Measurements from ENCODE around the gene CAPS2. TPM values are rescaled to one million over a fixed set of nuclear protein-coding genes. Genes with fewer than 3 reads are reported as not detected.

The CAPS2 gene
- total RNA-seq, 1 experiment from 2014 or later, result 3.7 TPM

DNA sequence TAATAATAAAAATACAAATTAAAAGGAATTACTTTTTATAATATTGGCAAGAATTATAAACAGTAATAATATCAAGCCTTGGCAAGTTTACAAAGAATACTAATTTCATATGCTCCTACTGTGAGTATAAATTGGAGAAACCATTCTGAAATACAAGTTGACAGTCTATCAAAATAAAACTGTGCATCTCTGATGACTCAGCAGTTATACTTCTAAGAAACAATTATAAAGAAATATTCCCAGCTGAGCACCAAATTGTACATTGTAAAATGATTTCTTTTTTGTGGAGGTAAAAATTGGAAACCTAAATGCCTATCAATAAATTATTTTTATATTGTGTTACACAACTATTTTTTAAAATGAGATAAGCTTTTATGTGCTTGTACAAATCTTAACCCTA, 85.0 kb downstream of the CAPS2 start:
- TF ChIP-seq, protein P1, sequence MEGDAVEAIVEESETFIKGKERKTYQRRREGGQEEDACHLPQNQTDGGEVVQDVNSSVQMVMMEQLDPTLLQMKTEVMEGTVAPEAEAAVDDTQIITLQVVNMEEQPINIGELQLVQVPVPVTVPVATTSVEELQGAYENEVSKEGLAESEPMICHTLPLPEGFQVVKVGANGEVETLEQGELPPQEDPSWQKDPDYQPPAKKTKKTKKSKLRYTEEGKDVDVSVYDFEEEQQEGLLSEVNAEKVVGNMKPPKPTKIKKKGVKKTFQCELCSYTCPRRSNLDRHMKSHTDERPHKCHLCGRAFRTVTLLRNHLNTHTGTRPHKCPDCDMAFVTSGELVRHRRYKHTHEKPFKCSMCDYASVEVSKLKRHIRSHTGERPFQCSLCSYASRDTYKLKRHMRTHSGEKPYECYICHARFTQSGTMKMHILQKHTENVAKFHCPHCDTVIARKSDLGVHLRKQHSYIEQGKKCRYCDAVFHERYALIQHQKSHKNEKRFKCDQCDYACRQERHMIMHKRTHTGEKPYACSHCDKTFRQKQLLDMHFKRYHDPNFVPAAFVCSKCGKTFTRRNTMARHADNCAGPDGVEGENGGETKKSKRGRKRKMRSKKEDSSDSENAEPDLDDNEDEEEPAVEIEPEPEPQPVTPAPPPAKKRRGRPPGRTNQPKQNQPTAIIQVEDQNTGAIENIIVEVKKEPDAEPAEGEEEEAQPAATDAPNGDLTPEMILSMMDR (IDR thresholded peaks at IDR 0.05; ENCODE audit: unreplicated experiment), result no peak
- H3K27ac Mint-ChIP-seq (ENCODE audit: low read depth, unreplicated experiment), result no peak overlapping the region
- DNase-seq (ENCODE audit: unreplicated experiment), result no peak
- H3K27me3 Mint-ChIP-seq (ENCODE audit: insufficient read depth, unreplicated experiment), result no peaks in the 10 kb centered on the region
- CTCF ChIA-PET, result interaction anchor here (0.5 kb wide), 1 partner anchor 442 kb away, joined by 3 read pairs; no protein-coding TSS in a partner anchor
- peaks cover 7% of the 10 kb centered on the region for H3K9me3 Mint-ChIP-seq (ENCODE audit: unreplicated experiment)
- no peaks in the 10 kb centered on the region for H3K36me3 Mint-ChIP-seq (ENCODE audit: insufficient read depth, unreplicated experiment)
- POLR2A ChIA-PET, result no interaction called here
- H3K4me1 Mint-ChIP-seq (ENCODE audit: insufficient read depth, unreplicated experiment), result no peaks in the 10 kb centered on the region
- no peak overlapping the region for H3K4me3 Mint-ChIP-seq (ENCODE audit: unreplicated experiment)
- BruUV-seq (replicated peaks), result no TSS peak
- intact Hi-C loops (cut with micrococcal nuclease), result no loop called here

DNA sequence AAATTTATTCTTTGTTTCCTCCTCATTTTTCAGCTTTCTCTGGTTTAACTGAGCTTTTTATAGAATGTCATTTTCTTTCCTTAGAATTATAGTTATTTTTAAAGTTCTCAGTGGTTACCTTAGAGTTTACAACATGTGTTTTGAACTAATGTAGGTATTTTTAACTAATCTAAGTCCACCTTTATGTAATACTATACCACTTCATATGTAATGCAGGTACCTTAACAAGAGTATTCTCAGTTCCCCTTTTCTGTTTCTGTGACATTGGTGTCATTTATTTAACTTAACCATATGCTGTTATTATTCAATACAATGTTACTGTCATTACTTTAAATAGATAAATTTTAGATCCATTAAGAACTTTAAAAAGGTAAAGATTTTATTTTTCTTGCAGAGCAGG, 90.1 kb downstream of the CAPS2 start:
- TF ChIP-seq, protein P1 (IDR thresholded peaks at IDR 0.05; ENCODE audit: unreplicated experiment), result no peak
- Mint-ChIP-seq H3K4me1 (ENCODE audit: insufficient read depth, unreplicated experiment) (peaks cover 9% of the 10 kb centered on the region), H3K36me3 (ENCODE audit: insufficient read depth, unreplicated experiment) (no peaks in the 10 kb centered on the region), H3K4me3 (ENCODE audit: unreplicated experiment) (no peak overlapping the region), H3K27ac (ENCODE audit: low read depth, unreplicated experiment) (no peak overlapping the region), H3K27me3 (ENCODE audit: insufficient read depth, unreplicated experiment) (no peaks in the 10 kb centered on the region), H3K9me3 (ENCODE audit: unreplicated experiment) (peaks cover 15% of the 10 kb centered on the region)
- CTCF ChIA-PET, result no interaction called here
- POLR2A ChIA-PET, result no interaction called here
- intact Hi-C loops (cut with micrococcal nuclease), result no loop called here
- no peak for DNase-seq (ENCODE audit: unreplicated experiment)
- no TSS peak for BruUV-seq (replicated peaks)

GRCh38 chr12:75236206-75236605, 93.9 kb downstream of the CAPS2 start:
- peak; percentile 77 for DNase-seq (ENCODE audit: unreplicated experiment)
- peaks cover 23% of the 10 kb centered on the region for H3K9me3 Mint-ChIP-seq (ENCODE audit: unreplicated experiment)
- no peak overlapping the region for H3K4me3 Mint-ChIP-seq (ENCODE audit: unreplicated experiment)
- TF ChIP-seq, protein P1 (IDR thresholded peaks at IDR 0.05; ENCODE audit: unreplicated experiment), result no peak
- H3K36me3 Mint-ChIP-seq (ENCODE audit: insufficient read depth, unreplicated experiment), result no peaks in the 10 kb centered on the region
- ChIA-PET POLR2A (interaction anchor here (1.0 to 2.0 kb wide), 2 partner anchors 10 to 14 kb away, joined by 4 to 6 read pairs; no protein-coding TSS in a partner anchor), CTCF (no interaction called here)
- intact Hi-C loops (cut with micrococcal nuclease), result no loop called here
- no peaks in the 10 kb centered on the region for H3K27me3 Mint-ChIP-seq (ENCODE audit: insufficient read depth, unreplicated experiment)
- peak overlapping the region; percentile 1 for H3K27ac Mint-ChIP-seq (ENCODE audit: low read depth, unreplicated experiment)
- H3K4me1 Mint-ChIP-seq (ENCODE audit: insufficient read depth, unreplicated experiment), result peaks cover 14% of the 10 kb centered on the region
- BruUV-seq (replicated peaks), result no TSS peak

DNA sequence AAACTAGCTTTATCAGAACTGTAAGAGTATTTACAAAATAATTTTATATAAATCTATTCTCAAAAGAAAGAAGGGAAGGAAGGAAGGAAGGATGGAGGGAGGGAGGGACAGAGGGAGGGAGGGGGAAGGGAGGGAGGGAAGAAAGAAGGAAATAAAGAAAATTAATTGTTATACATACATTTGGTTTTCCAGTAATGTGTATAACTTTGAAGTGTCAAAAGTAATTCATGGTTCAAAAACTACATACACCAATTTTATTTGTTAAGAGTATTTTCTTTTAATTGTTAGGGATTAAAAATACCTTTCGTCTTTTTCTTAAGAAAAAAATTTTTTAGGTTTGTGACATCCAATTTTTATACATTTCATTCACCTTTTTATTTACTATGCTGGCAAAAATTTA, 103.0 kb downstream of the CAPS2 start:
- H3K27ac Mint-ChIP-seq (ENCODE audit: low read depth, unreplicated experiment), result no peak overlapping the region
- H3K27me3 Mint-ChIP-seq (ENCODE audit: insufficient read depth, unreplicated experiment), result no peaks in the 10 kb centered on the region
- H3K36me3 Mint-ChIP-seq (ENCODE audit: insufficient read depth, unreplicated experiment), result no peaks in the 10 kb centered on the region
- peaks cover 12% of the 10 kb centered on the region for H3K4me1 Mint-ChIP-seq (ENCODE audit: insufficient read depth, unreplicated experiment)
- DNase-seq (ENCODE audit: unreplicated experiment), result no peak
- TF ChIP-seq, protein P1 (IDR thresholded peaks at IDR 0.05; ENCODE audit: unreplicated experiment), result no peak
- no TSS peak for BruUV-seq (replicated peaks)
- no peak overlapping the region for H3K4me3 Mint-ChIP-seq (ENCODE audit: unreplicated experiment)
- CTCF ChIA-PET, result interaction anchor here (0.6 to 0.8 kb wide), 4 partner anchors 56 to 582 kb away, joined by 3 read pairs; no protein-coding TSS in a partner anchor
- intact Hi-C loops (cut with micrococcal nuclease), result no loop called here
- peaks cover 16% of the 10 kb centered on the region for H3K9me3 Mint-ChIP-seq (ENCODE audit: unreplicated experiment)
- POLR2A ChIA-PET, result interaction anchor here (0.6 to 1.0 kb wide), 3 partner anchors 9 to 162 kb away, joined by 4 to 5 read pairs (median 4); no protein-coding TSS in a partner anchor

Other genes starting within 250 kb of the CAPS2 start
- gene KCNC2, start 120.5 kb downstream of the CAPS2 start, total RNA-seq (2022), result not detected in 2 replicates
- gene GLIPR1L1, start 4.3 kb upstream of the CAPS2 start, total RNA-seq (2022), result not detected in 2 replicates
- 0.23 TPM in 1 of 2 replicates, not detected in the other for gene GLIPR1L2, start 60.8 kb upstream of the CAPS2 start, total RNA-seq (2022)
- 29.6 and 36.4 TPM in 2 replicates for gene GLIPR1, start 150.4 kb upstream of the CAPS2 start, total RNA-seq (2022)
- 68.0 and 76.8 TPM in 2 replicates for gene KRR1, start 181.3 kb upstream of the CAPS2 start, total RNA-seq (2022)

Measured in MCF 10A (cell line).